MCF 10A (cell line): ENCODE measurements around the gene CERS6. TPM values are rescaled to one million over a fixed set of nuclear protein-coding genes. Genes with fewer than 3 reads are reported as not detected.
"Not testable (repeated sequence)": the region's sequence is repeated elsewhere in the genome, so short reads cannot be mapped to it uniquely, and the experiment has no call there.

ENCODE experiments used
- Bru-seq: library from RNA; stranded (reverse); fragments of 400-500 nt; gene quantifications from one replicate; lab custom pipeline; 2021; lab: Mats Ljungman, UMichigan
- BruChase-seq, 2 experiments: library from RNA; stranded (reverse); fragments of 400-500 nt; gene quantifications; one replicate each; lab custom pipeline; 2021; lab: Mats Ljungman, UMichigan
- BruUV-seq: library from RNA; stranded (reverse); fragments of 400-500 nt; replicated peaks from 2 replicates; lab custom pipeline; 2021; lab: Mats Ljungman, UMichigan
- CTCF ChIA-PET: fragments of 300-600 bp; sonication (Branson Sonifier 250); formaldehyde crosslinking; extraction: SDS; loops from one replicate; lab custom pipeline; 2021; ENCODE audit warnings: antibody characterized with exemption, inconsistent platforms; lab: Yijun Ruan, JAX
- POLR2A ChIA-PET: fragments of 300-600, 350-650 bp; sonication (Branson Sonifier 250); formaldehyde crosslinking; extraction: SDS; loops from one replicate; lab custom pipeline; 2020; ENCODE audit warnings: antibody characterized with exemption, inconsistent platforms; lab: Yijun Ruan, JAX
- DNase-seq: peaks from one replicate; pipeline ENCODE4 v3.0.0-alpha.2; 2018; ENCODE audit not compliant: unreplicated experiment
- H3K27ac Mint-ChIP-seq: one replicate; pipeline ENCODE4 v1.8.0; 2022; ENCODE audit warnings: mild to moderate bottlenecking, low read depth, mixed read lengths; ENCODE audit not compliant: unreplicated experiment
- H3K27me3 Mint-ChIP-seq: one replicate; pipeline ENCODE4 v1.8.0; 2022; ENCODE audit warnings: mixed read lengths; ENCODE audit not compliant: insufficient read depth, unreplicated experiment
- H3K36me3 Mint-ChIP-seq: one replicate; pipeline ENCODE4 v1.8.0; 2022; ENCODE audit warnings: mild to moderate bottlenecking, moderate library complexity, mixed read lengths; ENCODE audit not compliant: insufficient read depth, unreplicated experiment
- H3K4me1 Mint-ChIP-seq: one replicate; pipeline ENCODE4 v1.8.0; 2022; ENCODE audit warnings: mixed read lengths; ENCODE audit not compliant: insufficient read depth, unreplicated experiment
- H3K4me3 Mint-ChIP-seq: one replicate; pipeline ENCODE4 v1.8.0; 2022; ENCODE audit warnings: mild to moderate bottlenecking, moderate library complexity, mixed read lengths; ENCODE audit not compliant: unreplicated experiment
- H3K9me3 Mint-ChIP-seq: one replicate; pipeline ENCODE4 v1.8.0; 2022; ENCODE audit warnings: mixed read lengths; ENCODE audit not compliant: unreplicated experiment
- intact Hi-C: fragments of 100-400 bp; cut with micrococcal nuclease; formaldehyde crosslinking; loops from 2 replicates; pipeline ENCODE4 v1.14.1; 2022
- long read RNA-seq: library from polyadenylated mRNA; stranded (forward); transcript quantifications from one replicate; pipeline ENCODE4 v2.0.0, GENCODE V29; 2022
- total RNA-seq: library from RNA; stranded (reverse); gene quantifications from 2 replicates; pipeline ENCODE4 v1.2.3, GENCODE V29; 2022
- TF ChIP-seq, protein P1 (sequence below): fragments of 200-600 bp; IDR thresholded peaks from one replicate; pipeline ENCODE4 v1.8.0; 2022; ENCODE audit warnings: antibody characterized with exemption, mild to moderate bottlenecking; ENCODE audit not compliant: unreplicated experiment

CERS6 gene
- total RNA-seq (24.3 and 27.4 TPM in 2 replicates), Bru-seq, nascent RNA (percentile 79 among the genes with signal in this experiment), BruChase-seq, experiment 1, labeled RNA remaining after a 6-hour chase (percentile 72 among the genes with signal in this experiment), BruChase-seq, experiment 2, labeled RNA remaining after a 2-hour chase (percentile 65 among the genes with signal in this experiment)
- long read RNA-seq, full-length matches to known transcripts: 45 of 61 reads
- long read RNA-seq, partial matches to known transcripts: 2 of 61 reads
- long read RNA-seq, other reads (novel, unspliced or antisense): 14 of 61 reads

- H3K4me3 Mint-ChIP-seq: no peak within 1 kb of the TSS
- BruUV-seq: no TSS peak
- H3K4me1 Mint-ChIP-seq: peaks cover 14% of the 10 kb centered on the region
- TF ChIP-seq, protein P1, sequence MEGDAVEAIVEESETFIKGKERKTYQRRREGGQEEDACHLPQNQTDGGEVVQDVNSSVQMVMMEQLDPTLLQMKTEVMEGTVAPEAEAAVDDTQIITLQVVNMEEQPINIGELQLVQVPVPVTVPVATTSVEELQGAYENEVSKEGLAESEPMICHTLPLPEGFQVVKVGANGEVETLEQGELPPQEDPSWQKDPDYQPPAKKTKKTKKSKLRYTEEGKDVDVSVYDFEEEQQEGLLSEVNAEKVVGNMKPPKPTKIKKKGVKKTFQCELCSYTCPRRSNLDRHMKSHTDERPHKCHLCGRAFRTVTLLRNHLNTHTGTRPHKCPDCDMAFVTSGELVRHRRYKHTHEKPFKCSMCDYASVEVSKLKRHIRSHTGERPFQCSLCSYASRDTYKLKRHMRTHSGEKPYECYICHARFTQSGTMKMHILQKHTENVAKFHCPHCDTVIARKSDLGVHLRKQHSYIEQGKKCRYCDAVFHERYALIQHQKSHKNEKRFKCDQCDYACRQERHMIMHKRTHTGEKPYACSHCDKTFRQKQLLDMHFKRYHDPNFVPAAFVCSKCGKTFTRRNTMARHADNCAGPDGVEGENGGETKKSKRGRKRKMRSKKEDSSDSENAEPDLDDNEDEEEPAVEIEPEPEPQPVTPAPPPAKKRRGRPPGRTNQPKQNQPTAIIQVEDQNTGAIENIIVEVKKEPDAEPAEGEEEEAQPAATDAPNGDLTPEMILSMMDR: no peak
- intact Hi-C loops: loop anchor here (2.0 to 5.0 kb wide), 5 partner anchors 61 to 231 kb away; no protein-coding TSS in a partner anchor
- POLR2A ChIA-PET: interaction anchor here (0.6 to 1.7 kb wide), 20 partner anchors 9 to 484 kb away, joined by 3 to 10 read pairs (median 3); no protein-coding TSS in a partner anchor
- no peaks in the 10 kb centered on the region for H3K36me3 Mint-ChIP-seq
- CTCF ChIA-PET: interaction anchor here (0.6 kb wide), 2 partner anchors 227 to 305 kb away, joined by 3 to 4 read pairs; no protein-coding TSS in a partner anchor
- no peaks in the 10 kb centered on the region for H3K27me3 Mint-ChIP-seq
- DNase-seq: peak; percentile 96
- no peaks in the 10 kb centered on the region for H3K9me3 Mint-ChIP-seq
- peak within 1 kb of the TSS; percentile 28 for H3K27ac Mint-ChIP-seq
Measured at GRCh38 chr2:168455645-168456520, at the start of gene CERS6. Gene CERS6, plus strand, starts transcription at chr2:168456272. Its CDS starts 177 bp downstream, at chr2:168456449.

DNA sequence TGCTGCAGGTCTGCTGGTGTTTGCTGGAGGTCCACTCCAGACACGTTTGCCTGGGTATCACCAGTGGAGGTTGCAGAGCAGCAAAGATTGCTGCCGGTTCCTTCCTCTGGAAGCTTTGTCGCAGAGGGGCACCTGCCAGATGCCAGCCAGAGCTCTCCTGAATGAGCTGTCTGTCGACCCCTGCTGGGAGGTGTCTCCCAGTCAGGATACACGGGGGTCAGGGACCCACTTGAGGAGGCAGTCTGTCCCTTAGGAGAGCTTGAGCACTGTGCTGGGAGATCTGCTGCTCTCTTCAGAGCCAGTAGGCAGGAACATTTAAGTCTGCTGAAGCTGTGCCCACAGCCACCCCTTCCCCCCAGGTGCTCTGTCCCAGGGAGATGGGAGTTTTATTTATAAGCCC lies 43.8 kb upstream of the CERS6 start:
- H3K27ac Mint-ChIP-seq, DNase-seq, H3K4me1 Mint-ChIP-seq, H3K27me3 Mint-ChIP-seq, CTCF ChIA-PET, intact Hi-C loops, POLR2A ChIA-PET, H3K4me3 Mint-ChIP-seq, BruUV-seq, H3K9me3 Mint-ChIP-seq: not testable (repeated sequence)
- H3K36me3 Mint-ChIP-seq: peaks cover 13% of the 10 kb centered on the region

GRCh38 chr2:168413101-168413500 lies 43.0 kb upstream of the CERS6 start:
- not testable (repeated sequence) for H3K9me3 Mint-ChIP-seq

DNA sequence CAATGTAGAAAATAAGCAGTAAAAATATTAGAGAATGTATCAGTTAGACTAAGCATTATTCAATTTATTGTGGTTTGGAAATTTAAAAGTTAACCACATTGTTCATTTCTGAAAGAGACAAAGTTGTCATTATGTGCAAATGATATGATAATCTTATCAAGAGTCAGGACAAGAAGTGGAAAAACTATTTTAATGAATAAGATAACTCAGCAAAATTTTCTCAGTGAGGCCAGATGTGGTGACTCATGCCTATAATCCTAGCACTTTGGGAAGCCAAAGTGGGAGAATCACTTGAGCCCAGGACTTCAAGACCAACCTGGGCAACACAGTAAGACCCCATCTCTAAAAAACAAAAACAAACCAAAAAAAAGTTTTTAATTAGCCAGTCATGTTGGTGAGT lies 39.5 kb upstream of the CERS6 start:
- H3K27ac Mint-ChIP-seq: no peak overlapping the region
- ChIA-PET POLR2A (no interaction called here), CTCF (no interaction called here)
- no peaks in the 10 kb centered on the region for H3K9me3 Mint-ChIP-seq
- no peak overlapping the region for H3K4me3 Mint-ChIP-seq
- no peaks in the 10 kb centered on the region for H3K4me1 Mint-ChIP-seq
- intact Hi-C loops: no loop called here
- TF ChIP-seq, protein P1: no peak
- H3K36me3 Mint-ChIP-seq: peaks cover 13% of the 10 kb centered on the region
- BruUV-seq: no TSS peak
- DNase-seq: peak; percentile 18
- no peaks in the 10 kb centered on the region for H3K27me3 Mint-ChIP-seq

More at GRCh38 chr2:168413101-168413500, 43.0 kb upstream of the CERS6 start:
- peaks cover 13% of the 10 kb centered on the region for H3K36me3 Mint-ChIP-seq
- POLR2A ChIA-PET, H3K4me1 Mint-ChIP-seq, BruUV-seq, H3K27ac Mint-ChIP-seq, DNase-seq, H3K4me3 Mint-ChIP-seq, H3K27me3 Mint-ChIP-seq, CTCF ChIA-PET, intact Hi-C loops: not testable (repeated sequence)
